ENCODE measurements around the gene SETDB1. TPM values are rescaled to one million over a fixed set of nuclear protein-coding genes. Genes with fewer than 3 reads are reported as not detected.

SETDB1 gene
- total RNA-seq, 4 donors from 2014 or later = 25.0 to 61.9 (median 38.5) TPM

DNA sequence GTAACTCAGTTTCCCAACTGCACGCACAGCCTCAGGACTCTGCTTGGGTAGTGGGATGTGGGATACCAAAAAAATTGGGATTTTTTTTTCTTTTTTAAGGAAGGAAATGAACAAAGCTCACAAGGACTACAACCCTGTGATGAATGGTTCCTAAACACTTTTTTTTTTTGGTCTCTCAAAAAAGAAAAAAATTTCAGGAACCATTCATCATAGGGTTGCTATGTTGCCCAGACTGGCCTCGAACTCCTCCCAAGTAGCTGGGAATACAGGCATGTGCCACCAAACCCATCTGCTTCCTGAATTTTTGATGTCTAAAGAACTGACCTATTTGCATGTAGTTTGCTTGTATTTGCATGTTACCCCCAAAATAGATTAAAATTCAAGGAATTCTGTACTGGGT is 73.8 kb downstream of the SETDB1 start:
- Histone ChIP-seq H3K36me3 (peaks cover 57% of the 10 kb centered on the region), H3K9me3 (no peaks in the 10 kb centered on the region), H3K4me1 (peaks cover 43% of the 10 kb centered on the region), H3K27ac (no peak overlapping the region), H3K4me3 (no peak overlapping the region), H3K27me3 (no peaks in the 10 kb centered on the region)
- TF ChIP-seq POLR2A (IDR thresholded peaks at IDR 0.05) (no peak), EP300 (IDR thresholded peaks at IDR 0.05) (no peak), POLR2AphosphoS5 (IDR thresholded peaks at IDR 0.05) (no peak), CTCF (IDR thresholded peaks at IDR 0.05) (no peak)
- WGBS = 88% methylated on average over 2 of the region's 2 CpGs
- no peak for DNase-seq (ENCODE audit: low spot score in 2 of 2)

DNA sequence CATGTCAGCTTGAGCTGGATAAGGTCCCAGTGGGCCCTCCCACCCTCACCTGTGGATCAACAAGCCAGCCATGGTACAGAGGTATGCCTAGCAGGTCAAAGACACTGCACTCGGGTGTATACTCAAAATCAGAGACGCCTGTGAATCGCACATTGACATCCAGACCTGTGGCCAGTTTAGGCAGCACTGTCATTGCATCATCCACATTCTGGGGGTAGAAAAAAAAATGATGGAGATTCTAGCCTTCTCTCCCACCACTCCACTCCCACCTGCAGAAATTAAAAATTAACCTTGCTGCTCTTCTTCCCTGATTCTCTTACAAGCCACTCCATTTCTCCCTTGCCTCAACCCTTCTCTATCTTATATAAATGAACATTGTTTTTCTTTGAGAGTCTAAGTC is 74.2 kb downstream of the SETDB1 start:
- no peaks in the 10 kb centered on the region for H3K27me3 ChIP-seq
- H3K4me3 ChIP-seq = no peak overlapping the region
- H3K27ac ChIP-seq = no peak overlapping the region
- no peak for TF ChIP-seq POLR2A (IDR thresholded peaks at IDR 0.05)
- no peak for TF ChIP-seq CTCF (IDR thresholded peaks at IDR 0.05)
- no peak for TF ChIP-seq POLR2AphosphoS5 (IDR thresholded peaks at IDR 0.05)
- no peak for TF ChIP-seq EP300 (IDR thresholded peaks at IDR 0.05)
- 93% methylated on average over 3 of the region's 3 CpGs for WGBS
- no peak for DNase-seq (ENCODE audit: low spot score in 2 of 2)
- peaks cover 57% of the 10 kb centered on the region for H3K36me3 ChIP-seq
- no peaks in the 10 kb centered on the region for H3K9me3 ChIP-seq
- peaks cover 43% of the 10 kb centered on the region for H3K4me1 ChIP-seq

- H3K4me3 ChIP-seq = no peak overlapping the region
- peaks cover 43% of the 10 kb centered on the region for H3K4me1 ChIP-seq
- H3K36me3 ChIP-seq = peaks cover 57% of the 10 kb centered on the region
- DNase-seq (ENCODE audit: low spot score in 2 of 2) = no peak
- H3K27ac ChIP-seq = no peak overlapping the region
- no peaks in the 10 kb centered on the region for H3K27me3 ChIP-seq
- no peak for TF ChIP-seq POLR2A (IDR thresholded peaks at IDR 0.05)
- no peak for TF ChIP-seq CTCF (IDR thresholded peaks at IDR 0.05)
- no peak for TF ChIP-seq EP300 (IDR thresholded peaks at IDR 0.05)
- no peak for TF ChIP-seq POLR2AphosphoS5 (IDR thresholded peaks at IDR 0.05)
- no peaks in the 10 kb centered on the region for H3K9me3 ChIP-seq
- WGBS = 65% methylated on average over 4 of the region's 4 CpGs
Measured at GRCh38 chr1:151001602-151002001, 75.4 kb downstream of the SETDB1 start.

DNA sequence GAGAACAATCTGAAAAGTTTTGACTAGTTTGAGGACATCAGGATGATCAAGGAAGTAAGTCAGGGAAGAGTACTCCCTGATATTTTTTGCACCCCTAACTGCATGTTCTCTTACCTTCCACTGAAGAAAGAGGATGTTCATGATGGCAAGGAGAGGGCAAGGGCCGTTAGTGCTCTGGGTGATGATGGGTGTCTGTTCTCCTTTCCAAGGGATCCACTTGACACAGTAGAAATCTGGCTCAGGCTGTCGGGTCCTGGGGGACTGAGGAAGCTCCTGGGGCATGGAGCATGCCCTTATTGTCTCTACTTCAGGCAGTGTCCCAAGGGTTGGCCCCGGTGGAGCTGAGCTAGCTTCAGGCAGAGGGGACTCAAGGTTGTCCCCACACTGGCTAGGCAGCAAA is 75.9 kb downstream of the SETDB1 start:
- Histone ChIP-seq H3K36me3 (peaks cover 54% of the 10 kb centered on the region), H3K4me1 (peaks cover 46% of the 10 kb centered on the region), H3K27me3 (no peaks in the 10 kb centered on the region), H3K27ac (no peak overlapping the region), H3K9me3 (no peaks in the 10 kb centered on the region), H3K4me3 (no peak overlapping the region)
- DNase-seq (ENCODE audit: low spot score in 2 of 2) = no peak
- WGBS = 67% methylated on average over 2 of the region's 3 CpGs
- no peak for TF ChIP-seq POLR2AphosphoS5 (IDR thresholded peaks at IDR 0.05)
- TF ChIP-seq EP300 (IDR thresholded peaks at IDR 0.05) = no peak
- no peak for TF ChIP-seq CTCF (IDR thresholded peaks at IDR 0.05)
- TF ChIP-seq POLR2A (IDR thresholded peaks at IDR 0.05) = no peak

GRCh38 chr1:151002611-151003010 is 76.4 kb downstream of the SETDB1 start:
- Histone ChIP-seq H3K4me1 (peaks cover 52% of the 10 kb centered on the region), H3K36me3 (peaks cover 48% of the 10 kb centered on the region), H3K27me3 (no peaks in the 10 kb centered on the region), H3K9me3 (no peaks in the 10 kb centered on the region), H3K27ac (no peak overlapping the region), H3K4me3 (peak overlapping the region; percentile 10)
- no peak for TF ChIP-seq POLR2AphosphoS5 (IDR thresholded peaks at IDR 0.05)
- 53% methylated on average over 2 of the region's 2 CpGs for WGBS
- no peak for DNase-seq (ENCODE audit: low spot score in 2 of 2)

DNA sequence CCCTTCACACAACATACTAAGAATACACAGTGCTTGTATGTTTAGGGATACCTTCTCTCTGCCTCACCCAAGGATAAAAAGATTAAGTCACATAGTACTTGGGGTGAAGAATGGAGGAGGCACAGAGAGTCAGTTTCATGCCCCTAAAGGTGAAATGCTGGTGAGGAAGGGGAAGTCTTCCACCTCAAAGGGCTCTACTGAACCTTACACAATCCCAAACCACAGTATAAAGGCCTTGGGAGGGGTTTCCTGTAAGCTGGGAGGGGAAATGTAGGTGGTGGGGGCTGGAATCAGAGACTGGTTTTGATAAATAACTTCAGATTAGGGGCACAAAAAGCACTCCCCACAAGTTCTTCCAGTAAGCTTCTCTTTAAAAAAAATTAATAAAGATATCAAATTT is 77.0 kb downstream of the SETDB1 start:
- H3K27me3 ChIP-seq = no peaks in the 10 kb centered on the region
- no peak for DNase-seq (ENCODE audit: low spot score in 2 of 2)
- peaks cover 42% of the 10 kb centered on the region for H3K36me3 ChIP-seq
- H3K4me3 ChIP-seq = peak overlapping the region; percentile 10
- TF ChIP-seq POLR2AphosphoS5 (IDR thresholded peaks at IDR 0.05) (no peak), CTCF (IDR thresholded peaks at IDR 0.05) (no peak), POLR2A (IDR thresholded peaks at IDR 0.05) (no peak), EP300 (IDR thresholded peaks at IDR 0.05) (no peak)
- no peak overlapping the region for H3K27ac ChIP-seq
- H3K9me3 ChIP-seq = no peaks in the 10 kb centered on the region
- peaks cover 57% of the 10 kb centered on the region for H3K4me1 ChIP-seq
